NCI-H187 (cell line): ENCODE measurements around the gene CD96.

Experiments used
- DNase-seq, 2 experiments: peaks; one replicate each; lab custom pipeline; 2025; lab: John Stamatoyannopoulos, UW

Gene CD96

DNA sequence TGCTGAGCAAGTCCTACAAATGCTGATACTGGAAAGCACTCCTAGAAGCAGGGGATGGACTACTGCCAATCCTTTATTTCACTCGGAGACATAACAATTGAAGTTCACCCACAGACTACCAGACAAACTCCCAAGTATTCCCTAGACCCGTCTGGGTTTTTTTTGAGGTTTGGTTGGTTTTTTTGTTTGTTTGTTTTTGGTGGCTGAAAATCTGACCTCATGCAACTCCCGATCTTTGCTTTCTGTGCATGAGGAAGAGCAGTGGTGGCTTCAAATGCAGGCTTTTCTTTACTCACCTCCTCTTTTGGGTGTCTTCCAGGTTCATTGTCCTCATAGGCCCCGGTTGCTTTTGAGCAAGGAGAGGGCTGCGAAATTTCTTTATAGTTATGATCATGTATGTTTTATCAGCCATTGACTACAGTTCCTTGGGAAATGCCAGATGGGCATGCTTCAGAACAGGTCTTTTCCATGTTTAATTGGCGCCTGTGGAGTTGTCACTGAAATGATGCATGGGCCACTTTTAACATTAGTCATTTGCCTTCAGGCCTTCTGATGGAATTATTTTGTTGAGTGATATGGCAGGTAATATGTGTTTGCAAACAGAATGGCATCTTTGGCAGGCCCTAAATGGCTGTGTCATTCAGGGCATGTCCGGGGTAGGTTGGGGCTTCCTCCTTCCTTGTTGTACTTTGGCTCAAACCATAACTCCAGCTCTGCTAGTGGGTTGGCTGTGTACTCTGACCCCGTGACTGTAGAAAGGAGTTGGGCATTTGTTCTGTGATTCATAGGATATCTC is 134.4 kb downstream of the CD96 start:
- DNase-seq, result no peak

DNA sequence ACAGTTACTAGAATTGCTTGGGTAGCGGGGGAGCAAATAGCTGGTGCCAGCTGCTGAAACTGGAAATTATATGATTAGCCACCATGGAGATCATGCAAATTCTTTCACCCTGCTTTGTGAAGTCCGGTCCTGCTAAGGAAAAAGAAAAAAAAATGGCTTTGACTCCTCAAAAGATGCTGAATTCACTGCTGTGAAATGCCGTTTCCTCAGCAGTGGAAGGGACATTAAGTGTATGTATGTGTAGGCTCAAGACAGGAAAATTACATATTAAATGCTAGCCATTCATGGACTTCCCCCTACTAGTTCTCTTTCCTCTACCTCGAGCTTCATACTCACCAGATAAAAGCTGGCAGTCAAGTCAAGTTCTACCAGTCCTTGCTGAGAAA is 135.0 kb downstream of the CD96 start:
- DNase-seq, result no peak

DNA sequence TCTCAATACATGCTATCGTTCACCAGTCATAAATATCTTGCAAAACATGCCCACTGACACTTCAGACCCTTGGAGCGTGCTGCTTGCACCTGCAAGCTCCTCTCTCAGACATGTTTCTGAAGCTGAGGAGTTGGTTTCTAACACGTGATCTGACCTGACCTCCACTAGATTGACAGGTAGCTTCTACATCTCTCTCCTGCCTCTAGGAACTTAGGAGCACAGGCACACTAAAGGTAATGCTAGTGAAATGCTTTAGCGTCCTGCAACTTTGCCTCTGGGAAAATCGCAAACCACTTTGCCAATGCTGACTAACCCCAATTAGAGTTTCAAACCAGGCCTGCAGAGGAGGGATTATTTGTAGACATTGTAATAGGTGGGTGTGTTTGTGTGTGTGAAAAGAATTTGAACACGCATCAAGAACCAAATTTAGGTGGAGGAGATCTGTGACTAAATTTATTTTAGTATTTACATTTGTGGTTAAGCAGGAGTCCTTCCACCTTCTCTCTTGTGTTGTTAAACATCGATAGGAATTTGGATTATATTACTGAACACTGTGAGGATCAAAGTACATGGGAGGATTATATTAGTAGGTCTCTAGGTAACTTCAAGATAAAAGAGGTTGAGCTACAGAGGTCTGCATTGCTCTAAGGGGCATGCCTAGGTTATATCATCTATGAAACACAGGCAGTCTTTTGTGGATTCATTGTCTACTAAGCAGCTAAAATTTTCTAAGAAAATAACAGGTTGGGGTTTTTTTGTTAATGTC is 139.8 kb downstream of the CD96 start:
- no peak for DNase-seq

DNA sequence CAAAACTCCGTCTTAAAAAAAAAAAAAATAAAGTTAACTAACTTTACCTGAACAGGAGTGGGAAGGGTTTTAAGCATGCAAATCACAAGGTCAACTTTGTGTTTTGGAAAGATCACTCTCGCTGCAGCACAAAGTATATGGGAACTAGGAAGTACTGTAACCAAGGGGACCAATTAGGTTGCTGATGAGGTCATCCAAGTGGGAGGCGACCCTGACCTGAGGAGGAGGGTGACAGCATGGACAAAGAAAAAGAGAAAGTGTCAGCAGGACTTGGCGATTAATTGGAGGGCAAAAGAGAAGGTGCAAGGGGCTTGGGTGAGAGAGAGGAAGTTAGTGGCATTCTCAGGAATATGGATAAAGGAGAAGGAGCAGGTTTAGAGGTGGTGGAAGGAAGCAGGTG is 142.6 kb downstream of the CD96 start:
- DNase-seq, result no peak

DNA sequence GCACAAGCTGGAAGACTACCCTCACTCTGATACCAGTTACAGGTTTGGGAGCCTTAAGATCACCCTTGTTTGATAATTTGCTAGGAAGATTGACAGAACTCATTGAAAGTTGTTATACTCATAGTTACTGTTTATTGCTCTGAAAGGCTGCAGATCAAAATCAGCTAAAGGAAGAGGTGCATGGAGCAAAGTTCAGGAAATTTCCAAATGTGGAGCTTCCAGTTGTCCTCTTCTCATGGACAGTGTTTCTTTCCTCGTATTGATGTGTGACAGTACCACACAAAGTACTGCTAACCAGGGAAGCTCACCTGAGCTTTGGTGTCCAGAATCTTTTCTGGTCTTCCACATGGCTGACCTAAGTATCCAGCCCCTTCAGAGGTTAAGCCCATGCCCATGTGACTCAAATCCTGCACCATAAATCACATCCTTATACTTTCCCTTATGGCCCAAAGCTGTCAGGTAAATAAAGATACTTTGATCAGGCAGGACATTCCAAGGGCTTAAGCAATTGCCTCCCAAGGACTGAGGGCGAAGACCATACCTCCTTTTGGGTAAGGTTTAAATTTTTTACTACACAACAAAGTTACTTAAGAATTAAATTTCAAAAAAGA is 146.3 kb downstream of the CD96 start:
- DNase-seq, result no peak

DNA sequence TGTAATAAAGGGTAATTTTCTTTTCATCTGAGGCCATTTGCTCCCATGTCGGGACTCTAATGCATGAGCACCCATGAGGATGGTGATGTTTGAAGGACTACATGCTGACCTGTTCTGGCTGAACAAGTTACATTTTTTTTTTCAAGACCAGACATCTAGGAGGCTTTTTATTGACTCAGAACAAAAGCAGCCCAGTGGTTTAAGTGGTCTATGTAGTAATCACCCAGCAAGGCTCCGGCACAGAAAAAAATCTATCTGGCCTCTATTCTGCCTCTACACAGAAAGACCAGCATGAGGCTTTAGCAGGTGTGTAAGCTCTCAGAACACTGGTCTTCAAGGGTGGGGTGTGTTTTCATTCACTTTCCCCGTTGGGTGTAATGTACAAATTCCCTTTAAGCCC is 148.2 kb downstream of the CD96 start:
- no peak for DNase-seq

DNA sequence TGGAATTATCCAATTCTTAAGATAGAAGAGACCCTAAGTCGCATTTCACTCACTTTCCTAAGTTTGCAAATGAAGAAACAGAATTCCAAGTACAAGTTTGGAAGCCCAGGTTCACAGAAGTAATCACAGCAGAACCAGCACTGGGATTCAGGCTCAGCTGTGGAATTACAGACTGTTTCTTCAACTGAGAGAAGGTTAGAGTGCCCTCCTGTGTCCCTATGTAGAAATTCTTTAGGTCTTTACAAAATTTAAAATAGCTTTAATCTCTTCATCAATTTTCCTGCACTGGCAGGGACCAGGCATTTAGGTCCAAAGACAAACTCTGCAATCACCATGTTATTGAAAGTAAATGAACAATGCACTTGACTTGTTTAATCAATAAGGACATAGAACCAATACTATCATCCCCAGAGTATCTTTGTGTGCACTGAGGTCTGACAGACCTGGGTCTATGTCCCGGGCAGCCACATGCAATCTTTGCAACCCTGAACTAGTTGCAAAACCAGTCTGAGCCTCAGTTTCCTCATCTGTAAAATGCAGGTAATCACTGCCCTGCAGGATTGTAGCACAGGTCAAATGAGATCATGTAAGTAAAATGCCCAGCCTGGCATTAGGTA is 149.4 kb downstream of the CD96 start:
- DNase-seq, result no peak

DNA sequence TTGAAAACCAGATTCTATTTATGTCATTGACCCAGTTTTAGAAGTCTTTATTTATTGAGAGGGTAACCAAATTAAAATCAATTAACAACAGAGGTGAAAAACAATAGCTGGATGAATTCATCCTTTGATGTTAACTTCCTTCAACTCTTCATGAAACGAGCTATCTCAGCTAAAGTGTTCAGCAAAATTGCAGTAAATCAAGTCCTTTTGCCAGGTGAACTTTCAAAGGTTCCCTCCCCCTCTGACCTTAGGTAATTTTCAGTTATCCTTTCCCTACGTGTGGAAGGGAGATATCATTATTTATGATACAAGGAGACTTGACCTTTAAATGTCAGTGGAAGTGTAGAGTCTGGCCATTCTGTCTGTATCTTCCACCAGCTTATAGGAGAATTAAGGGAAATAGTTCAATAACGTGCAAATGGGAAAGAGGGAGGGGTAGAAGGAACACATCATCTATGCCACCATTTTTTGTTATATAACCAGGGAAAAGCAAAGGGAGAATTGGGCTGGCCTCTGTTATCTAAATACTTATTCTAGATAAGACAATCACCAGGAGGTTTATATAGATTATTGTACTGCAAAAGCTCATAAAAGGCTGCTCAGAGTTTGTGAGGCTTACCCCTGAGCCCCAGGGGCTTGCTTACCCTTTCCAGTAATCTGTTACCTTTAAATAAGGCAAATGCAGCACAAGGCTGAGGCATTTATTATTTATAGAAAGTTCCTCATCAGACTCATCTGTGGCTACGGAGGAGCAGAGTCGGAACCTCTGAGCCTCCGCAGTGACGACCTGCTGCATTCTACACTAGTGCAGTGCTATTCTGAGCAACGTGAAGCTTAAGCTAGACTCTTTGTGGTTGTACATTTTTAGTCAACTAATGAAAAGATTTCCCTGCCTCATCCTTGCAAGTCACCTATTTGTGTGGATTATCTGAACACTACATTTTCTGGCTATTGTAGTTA is 150.9 kb downstream of the CD96 start:
- DNase-seq, result no peak

DNA sequence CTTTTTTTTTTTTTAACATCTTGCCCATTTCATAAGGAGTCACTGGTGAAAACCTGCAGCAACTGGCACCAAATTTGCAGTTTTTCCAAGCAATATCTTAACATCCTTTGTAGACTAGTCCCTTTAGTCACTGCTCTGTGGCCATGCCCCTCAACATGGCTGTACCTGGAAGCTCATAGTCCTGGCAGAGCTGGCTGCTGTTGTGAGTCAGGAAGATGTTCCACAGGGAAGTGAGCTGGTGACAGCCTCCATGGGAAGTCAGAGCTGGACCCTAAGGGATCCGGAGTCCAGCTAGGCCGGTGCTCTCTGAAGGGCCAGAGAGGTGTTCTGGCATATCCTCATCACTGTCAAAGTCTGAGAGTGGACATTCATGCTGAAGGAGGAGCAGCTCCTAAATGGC is 152.5 kb downstream of the CD96 start:
- DNase-seq, result no peak

DNA sequence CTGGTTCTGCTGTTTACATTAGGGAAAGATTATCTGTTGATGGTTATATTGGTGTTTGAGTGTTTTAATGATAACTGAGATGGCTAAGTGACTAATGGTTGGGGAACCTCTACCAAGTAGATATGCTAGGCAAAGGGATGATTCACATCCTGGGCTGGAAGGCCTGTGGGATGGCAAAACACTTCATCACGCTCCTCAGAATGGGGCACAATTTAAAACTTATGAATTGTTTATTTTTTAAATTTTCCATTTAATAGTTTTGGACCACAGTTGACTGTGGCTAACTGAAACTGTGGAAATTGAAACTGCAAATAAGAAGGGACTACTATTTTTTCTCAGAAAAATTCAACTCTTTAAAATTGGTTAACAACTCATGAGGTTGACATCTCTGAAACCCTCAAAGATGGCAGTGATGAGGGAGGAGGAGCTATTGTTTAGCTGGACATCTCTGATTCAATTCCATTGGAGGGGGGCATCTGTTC is 153.7 kb downstream of the CD96 start:
- DNase-seq, result no peak

DNA sequence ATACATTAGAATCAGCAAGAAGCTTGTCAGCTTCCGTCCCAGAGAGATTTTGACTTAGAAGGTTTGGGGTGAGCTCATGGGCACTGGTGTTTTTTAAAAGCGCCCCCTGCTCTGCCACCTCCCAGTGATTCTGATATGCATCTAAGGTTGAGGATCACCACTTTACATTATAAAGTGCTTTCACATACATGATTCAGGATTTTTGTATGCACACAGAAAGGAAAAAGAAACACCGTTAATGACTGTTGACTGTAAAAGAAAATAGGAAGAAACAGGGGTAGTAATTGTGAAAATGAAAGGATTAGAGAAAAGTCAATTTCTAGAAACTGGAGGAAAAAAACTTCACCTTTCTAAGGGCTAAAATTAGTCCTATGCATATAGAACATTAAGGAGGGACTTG is 158.1 kb downstream of the CD96 start:
- no peak for DNase-seq

DNA sequence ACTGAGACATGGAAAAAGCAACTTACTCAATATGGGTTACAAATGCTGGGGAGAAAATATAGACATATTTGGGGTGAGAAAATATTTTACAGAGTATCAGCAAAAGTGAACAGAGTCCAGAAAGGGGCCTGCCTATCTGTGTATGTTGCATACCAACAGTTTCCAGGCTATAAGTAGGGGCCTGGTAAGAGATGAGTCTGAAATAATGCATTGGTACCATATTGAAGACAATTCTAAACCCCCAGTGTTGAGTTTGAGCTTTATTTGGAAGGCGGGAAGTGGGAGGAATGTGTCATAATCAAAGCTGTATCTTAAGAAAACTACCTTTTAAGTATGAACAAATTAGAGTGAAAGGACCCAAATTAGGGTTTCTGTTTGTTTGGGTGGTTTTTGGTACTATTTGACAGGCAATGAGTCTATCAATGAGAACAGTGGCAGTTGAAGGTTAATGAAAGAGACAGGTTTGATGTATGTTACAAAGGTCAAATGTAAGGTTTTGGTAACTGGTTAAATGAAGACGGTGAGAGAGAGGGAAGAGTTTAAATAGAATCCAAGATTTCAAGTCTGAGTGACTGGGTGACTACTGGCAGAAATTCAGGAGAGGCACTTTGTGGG is 159.4 kb downstream of the CD96 start:
- no peak for DNase-seq
